HEK293T (cell line): ENCODE measurements around the gene MRPS12.

ENCODE experiments used
- FOXM1 ChIP-seq: fragments of 450-650 bp; IDR thresholded peaks from 2 replicates; pipeline ENCODE4 v1.6.1; 2017; ENCODE audit warnings: mild to moderate bottlenecking, borderline replicate concordance
- SP1 ChIP-seq: fragments of 450-650 bp; IDR thresholded peaks from 2 replicates; pipeline ENCODE4 v1.6.1; 2017

DNA sequence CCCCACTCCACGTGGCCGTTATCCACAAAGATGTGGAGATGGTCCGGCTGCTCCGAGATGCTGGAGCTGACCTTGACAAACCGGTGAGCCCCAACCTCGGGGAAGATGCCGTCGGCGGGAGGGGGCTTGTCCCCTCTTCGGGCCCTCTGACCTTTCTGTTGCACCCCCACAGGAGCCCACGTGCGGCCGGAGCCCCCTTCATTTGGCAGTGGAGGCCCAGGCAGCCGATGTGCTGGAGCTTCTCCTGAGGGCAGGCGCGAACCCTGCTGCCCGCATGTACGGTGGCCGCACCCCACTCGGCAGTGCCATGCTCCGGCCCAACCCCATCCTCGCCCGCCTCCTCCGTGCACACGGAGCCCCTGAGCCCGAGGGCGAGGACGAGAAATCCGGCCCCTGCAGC is 23.5 kb upstream of the MRPS12 start:
- TF ChIP-seq SP1 (no peak), FOXM1 (no peak)
